ENCODE results near the gene FRMD1.

The FRMD1 gene

DNA sequence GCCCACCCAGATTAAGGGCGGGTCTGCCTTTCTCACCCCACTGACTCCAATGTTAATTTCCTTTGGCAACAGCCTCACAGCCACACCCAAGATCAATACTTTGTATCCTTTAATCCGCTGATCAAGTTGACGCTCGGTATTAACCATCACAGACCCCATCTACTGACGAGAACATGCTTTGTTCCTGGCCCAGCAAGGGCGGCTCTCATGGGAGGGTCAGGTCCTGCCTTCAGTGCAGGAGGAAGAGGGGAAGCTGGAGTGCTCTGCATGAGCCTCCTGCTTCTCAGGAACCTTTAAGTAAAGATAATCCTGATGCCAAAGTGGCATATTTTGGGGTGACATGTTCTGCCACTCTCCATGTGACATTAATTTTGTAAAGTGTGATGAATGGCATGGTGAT is 73.2 kb downstream of the FRMD1 start:
- DNase-seq (ENCODE audit: low spot score): no peak

DNA sequence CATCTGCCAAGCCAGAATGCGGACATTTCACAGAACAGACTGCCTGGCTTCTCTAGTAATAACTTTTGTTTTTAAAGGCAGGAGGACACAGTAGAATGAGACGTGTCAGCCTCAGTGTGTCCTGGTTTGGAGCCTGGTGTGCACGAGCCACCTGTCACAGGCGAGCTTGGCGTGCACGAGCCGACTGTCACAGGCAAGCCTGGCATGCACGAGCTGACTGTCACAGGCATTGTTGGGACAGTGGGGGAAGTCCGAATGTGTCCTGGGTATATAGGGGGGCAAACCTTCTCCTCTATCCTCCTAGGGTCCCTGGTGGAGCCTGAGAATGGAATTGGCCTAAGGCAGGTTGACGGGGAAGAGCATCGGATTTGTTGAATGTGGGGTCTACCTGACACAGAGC is 74.1 kb downstream of the FRMD1 start:
- DNase-seq (ENCODE audit: low spot score): no peak

DNA sequence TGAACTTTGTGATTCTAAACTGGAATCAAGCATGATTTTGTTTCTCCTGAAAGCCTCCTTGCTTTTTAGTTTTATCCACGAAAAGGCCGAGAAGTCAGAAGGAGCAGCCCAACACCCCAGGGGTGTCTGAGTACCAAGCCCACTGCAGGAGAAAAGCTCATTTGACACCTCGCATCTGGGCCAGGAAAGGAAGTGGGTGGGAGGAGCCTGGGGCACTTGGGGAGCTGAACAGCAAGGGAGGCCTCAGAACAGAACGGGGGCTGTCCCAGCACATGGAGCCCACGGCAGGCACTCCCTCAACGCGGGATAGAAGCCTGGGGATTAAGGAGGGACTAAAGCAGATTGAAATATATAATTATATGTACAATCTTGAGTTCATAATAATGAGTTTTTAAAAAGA is 75.0 kb downstream of the FRMD1 start:
- no peak for DNase-seq (ENCODE audit: low spot score)
